ENCODE data around the gene SLC2A10.

SLC2A10 gene

GRCh38 chr20:46690219-46691106 is 19.0 kb upstream of the SLC2A10 start:
- ATAC-seq (ENCODE audit: low read depth) = no peak
- no peak for TF ChIP-seq CTCF (IDR thresholded peaks at IDR 0.05; ENCODE audit: poor library complexity, severe bottlenecking)
- H3K4me1 ChIP-seq (ENCODE audit: insufficient read depth, poor library complexity, severe bottlenecking) = peaks cover 13% of the 10 kb centered on the region
- no peaks in the 10 kb centered on the region for H3K9me3 ChIP-seq (ENCODE audit: severe bottlenecking)
- DNase-seq (ENCODE audit: low spot score) = no peak
- no peaks in the 10 kb centered on the region for H3K27me3 ChIP-seq (ENCODE audit: insufficient read depth, poor library complexity, severe bottlenecking)
- peak overlapping the region; percentile 78 for H3K27ac ChIP-seq (ENCODE audit: poor library complexity, severe bottlenecking)
- peaks cover 17% of the 10 kb centered on the region for H3K36me3 ChIP-seq (ENCODE audit: low read depth)
- peak overlapping the region; percentile 32 for H3K4me3 ChIP-seq (ENCODE audit: severe bottlenecking)

- TF ChIP-seq CTCF (IDR thresholded peaks at IDR 0.05; ENCODE audit: poor library complexity, severe bottlenecking) = no peak
- Histone ChIP-seq H3K4me1 (ENCODE audit: insufficient read depth, poor library complexity, severe bottlenecking) (peaks cover 13% of the 10 kb centered on the region), H3K27me3 (ENCODE audit: insufficient read depth, poor library complexity, severe bottlenecking) (no peaks in the 10 kb centered on the region)
Observed at GRCh38 chr20:46691196-46691595, 18.3 kb upstream of the SLC2A10 start.

GRCh38 chr20:46694484-46694883 is 15.0 kb upstream of the SLC2A10 start:
- ATAC-seq (ENCODE audit: low read depth) (no peak), DNase-seq (ENCODE audit: low spot score) (no peak)
- Histone ChIP-seq H3K36me3 (ENCODE audit: low read depth) (no peaks in the 10 kb centered on the region), H3K4me1 (ENCODE audit: insufficient read depth, poor library complexity, severe bottlenecking) (peaks cover 5% of the 10 kb centered on the region), H3K4me3 (ENCODE audit: severe bottlenecking) (no peak overlapping the region), H3K27ac (ENCODE audit: poor library complexity, severe bottlenecking) (no peak overlapping the region), H3K9me3 (ENCODE audit: severe bottlenecking) (no peaks in the 10 kb centered on the region), H3K27me3 (ENCODE audit: insufficient read depth, poor library complexity, severe bottlenecking) (no peaks in the 10 kb centered on the region)
- no peak for TF ChIP-seq CTCF (IDR thresholded peaks at IDR 0.05; ENCODE audit: poor library complexity, severe bottlenecking)

More at GRCh38 chr20:46691196-46691595, 18.3 kb upstream of the SLC2A10 start:
- no peaks in the 10 kb centered on the region for H3K9me3 ChIP-seq (ENCODE audit: severe bottlenecking)
- no peak overlapping the region for H3K4me3 ChIP-seq (ENCODE audit: severe bottlenecking)
- no peak for ATAC-seq (ENCODE audit: low read depth)
- no peak for DNase-seq (ENCODE audit: low spot score)
- no peak overlapping the region for H3K27ac ChIP-seq (ENCODE audit: poor library complexity, severe bottlenecking)
- H3K36me3 ChIP-seq (ENCODE audit: low read depth) = peaks cover 10% of the 10 kb centered on the region

GRCh38 chr20:46695892-46696291 is 13.6 kb upstream of the SLC2A10 start:
- ATAC-seq (ENCODE audit: low read depth) = no peak
- Histone ChIP-seq H3K36me3 (ENCODE audit: low read depth) (no peaks in the 10 kb centered on the region), H3K4me3 (ENCODE audit: severe bottlenecking) (no peak overlapping the region), H3K4me1 (ENCODE audit: insufficient read depth, poor library complexity, severe bottlenecking) (no peaks in the 10 kb centered on the region), H3K27me3 (ENCODE audit: insufficient read depth, poor library complexity, severe bottlenecking) (no peaks in the 10 kb centered on the region), H3K9me3 (ENCODE audit: severe bottlenecking) (no peaks in the 10 kb centered on the region), H3K27ac (ENCODE audit: poor library complexity, severe bottlenecking) (no peak overlapping the region)
- DNase-seq (ENCODE audit: low spot score) = no peak
- TF ChIP-seq CTCF (IDR thresholded peaks at IDR 0.05; ENCODE audit: poor library complexity, severe bottlenecking) = no peak

GRCh38 chr20:46696791-46697279 is 12.6 kb upstream of the SLC2A10 start:
- no peaks in the 10 kb centered on the region for H3K9me3 ChIP-seq (ENCODE audit: severe bottlenecking)
- H3K36me3 ChIP-seq (ENCODE audit: low read depth) = no peaks in the 10 kb centered on the region
- no peak for TF ChIP-seq CTCF (IDR thresholded peaks at IDR 0.05; ENCODE audit: poor library complexity, severe bottlenecking)
- no peak overlapping the region for H3K27ac ChIP-seq (ENCODE audit: poor library complexity, severe bottlenecking)
- no peak overlapping the region for H3K4me3 ChIP-seq (ENCODE audit: severe bottlenecking)
- no peak for DNase-seq (ENCODE audit: low spot score)
- ATAC-seq (ENCODE audit: low read depth) = no peak
- no peaks in the 10 kb centered on the region for H3K27me3 ChIP-seq (ENCODE audit: insufficient read depth, poor library complexity, severe bottlenecking)
- H3K4me1 ChIP-seq (ENCODE audit: insufficient read depth, poor library complexity, severe bottlenecking) = no peaks in the 10 kb centered on the region
